Measurements from ENCODE around the gene ZBED5. TPM values are rescaled to one million over a fixed set of nuclear protein-coding genes. Genes with fewer than 3 reads are reported as not detected.
"Not testable (repeated sequence)": the region's sequence is repeated elsewhere in the genome, so short reads cannot be mapped to it uniquely, and the experiment has no call there.

ZBED5 gene
- total RNA-seq, 4 donors from 2014 or later, result 24.6 to 82.7 (median 61.0) TPM

DNA sequence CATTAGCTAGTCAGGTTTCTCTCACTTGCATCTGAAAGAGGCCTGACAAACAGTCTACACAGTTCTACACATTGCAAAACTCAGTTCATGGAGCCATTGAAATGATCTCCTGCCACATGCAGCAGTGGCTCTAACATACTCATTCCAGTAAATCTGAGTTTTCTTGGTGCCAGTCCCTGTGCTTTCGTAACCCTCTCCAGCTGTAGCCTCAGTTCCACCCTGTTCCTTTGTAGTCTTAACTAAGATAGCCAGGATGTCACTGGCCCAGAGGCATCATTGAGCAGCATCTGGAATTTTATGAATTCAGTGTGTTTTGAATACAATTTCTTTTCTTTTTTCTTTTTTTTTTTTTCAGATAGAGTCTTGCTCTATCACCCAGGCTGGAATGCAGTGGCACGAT lies 37.4 kb upstream of the ZBED5 start:
- Histone ChIP-seq H3K4me3 (no peak overlapping the region), H3K4me1 (peaks cover 5 to 13% of the 10 kb centered on the region in 2 donors), H3K27ac (no peak overlapping the region), H3K27me3 (no peaks in the 10 kb centered on the region), H3K9me3 (no peaks in the 10 kb centered on the region), H3K36me3 (no peaks in the 10 kb centered on the region)
- no peak for TF ChIP-seq POLR2A (IDR thresholded peaks at IDR 0.05)
- TF ChIP-seq, protein P1, sequence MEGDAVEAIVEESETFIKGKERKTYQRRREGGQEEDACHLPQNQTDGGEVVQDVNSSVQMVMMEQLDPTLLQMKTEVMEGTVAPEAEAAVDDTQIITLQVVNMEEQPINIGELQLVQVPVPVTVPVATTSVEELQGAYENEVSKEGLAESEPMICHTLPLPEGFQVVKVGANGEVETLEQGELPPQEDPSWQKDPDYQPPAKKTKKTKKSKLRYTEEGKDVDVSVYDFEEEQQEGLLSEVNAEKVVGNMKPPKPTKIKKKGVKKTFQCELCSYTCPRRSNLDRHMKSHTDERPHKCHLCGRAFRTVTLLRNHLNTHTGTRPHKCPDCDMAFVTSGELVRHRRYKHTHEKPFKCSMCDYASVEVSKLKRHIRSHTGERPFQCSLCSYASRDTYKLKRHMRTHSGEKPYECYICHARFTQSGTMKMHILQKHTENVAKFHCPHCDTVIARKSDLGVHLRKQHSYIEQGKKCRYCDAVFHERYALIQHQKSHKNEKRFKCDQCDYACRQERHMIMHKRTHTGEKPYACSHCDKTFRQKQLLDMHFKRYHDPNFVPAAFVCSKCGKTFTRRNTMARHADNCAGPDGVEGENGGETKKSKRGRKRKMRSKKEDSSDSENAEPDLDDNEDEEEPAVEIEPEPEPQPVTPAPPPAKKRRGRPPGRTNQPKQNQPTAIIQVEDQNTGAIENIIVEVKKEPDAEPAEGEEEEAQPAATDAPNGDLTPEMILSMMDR (IDR thresholded peaks at IDR 0.05), result no peak
- intact Hi-C loops (cut with DNase I; ENCODE audit: low total_unique reads), result no loop called here
- DNase-seq, result no peak

GRCh38 chr11:10894666-10895065 lies 36.8 kb upstream of the ZBED5 start:
- no peak for DNase-seq
- no peak overlapping the region for H3K4me3 ChIP-seq
- peaks cover 5 to 8% of the 10 kb centered on the region in 2 donors for H3K4me1 ChIP-seq
- no peak for TF ChIP-seq POLR2A (IDR thresholded peaks at IDR 0.05)
- TF ChIP-seq, protein P1 (IDR thresholded peaks at IDR 0.05), result no peak
- H3K27ac ChIP-seq, result no peak overlapping the region
- H3K36me3 ChIP-seq, result no peaks in the 10 kb centered on the region
- intact Hi-C loops (cut with DNase I; ENCODE audit: low total_unique reads), result no loop called here
- no peaks in the 10 kb centered on the region for H3K27me3 ChIP-seq
- no peaks in the 10 kb centered on the region for H3K9me3 ChIP-seq

- Histone ChIP-seq H3K4me3 (no peak overlapping the region), H3K27me3 (no peaks in the 10 kb centered on the region), H3K9me3 (no peaks in the 10 kb centered on the region)
Observed at GRCh38 chr11:10893714-10894151, 35.9 kb upstream of the ZBED5 start.

GRCh38 chr11:10892250-10892649 lies 34.4 kb upstream of the ZBED5 start:
- intact Hi-C loops (cut with DNase I; ENCODE audit: low total_unique reads), result no loop called here
- no peak overlapping the region for H3K4me3 ChIP-seq
- H3K4me1 ChIP-seq, result no peaks in the 10 kb centered on the region
- H3K27me3 ChIP-seq, result no peaks in the 10 kb centered on the region
- H3K27ac ChIP-seq, result no peak overlapping the region
- no peaks in the 10 kb centered on the region for H3K9me3 ChIP-seq
- H3K36me3 ChIP-seq, result no peaks in the 10 kb centered on the region
- DNase-seq, result no peak
- TF ChIP-seq POLR2A (IDR thresholded peaks at IDR 0.05), result no peak
- TF ChIP-seq, protein P1 (IDR thresholded peaks at IDR 0.05), result no peak

More at GRCh38 chr11:10893714-10894151, 35.9 kb upstream of the ZBED5 start:
- no peak for DNase-seq
- intact Hi-C loops (cut with DNase I; ENCODE audit: low total_unique reads), result no loop called here
- no peak overlapping the region for H3K27ac ChIP-seq
- TF ChIP-seq, protein P1 (IDR thresholded peaks at IDR 0.05), result no peak
- no peak for TF ChIP-seq POLR2A (IDR thresholded peaks at IDR 0.05)
- H3K36me3 ChIP-seq, result no peaks in the 10 kb centered on the region
- no peaks in the 10 kb centered on the region for H3K4me1 ChIP-seq

- no peak for DNase-seq
- TF ChIP-seq POLR2A (IDR thresholded peaks at IDR 0.05), result no peak
- TF ChIP-seq, protein P1 (IDR thresholded peaks at IDR 0.05), result no peak
- Histone ChIP-seq H3K27ac (no peak overlapping the region), H3K4me3 (no peak overlapping the region), H3K36me3 (no peaks in the 10 kb centered on the region), H3K9me3 (no peaks in the 10 kb centered on the region), H3K4me1 (no peaks in the 10 kb centered on the region), H3K27me3 (no peaks in the 10 kb centered on the region)
- intact Hi-C loops (cut with DNase I; ENCODE audit: low total_unique reads), result no loop called here
Observed at GRCh38 chr11:10891151-10891720, 33.4 kb upstream of the ZBED5 start.

- H3K9me3 ChIP-seq; H3K36me3 ChIP-seq; H3K27me3 ChIP-seq; H3K4me3 ChIP-seq; DNase-seq; H3K4me1 ChIP-seq; intact Hi-C loops (cut with DNase I; ENCODE audit: low total_unique reads); H3K27ac ChIP-seq: not testable (repeated sequence)
Observed at GRCh38 chr11:10890083-10890482, 32.2 kb upstream of the ZBED5 start.
